Mucosa of descending colon (tissue), 3 donors: ENCODE results near the gene ABCB8. TPM values are rescaled to one million over a fixed set of nuclear protein-coding genes. Genes with fewer than 3 reads are reported as not detected.
"Not testable (repeated sequence)": the region's sequence is repeated elsewhere in the genome, so short reads cannot be mapped to it uniquely, and the experiment has no call there.

Experiments used
- ATAC-seq: fragments of 200-7000 bp; cut with Tn5 transposase; one replicate; pipeline ENCODE4 v1.9.1; 2020; ENCODE audit warnings: mild to moderate bottlenecking, moderate library complexity
- DNase-seq, 3 donors: peaks; one replicate each; pipeline ENCODE4 v3.0.0-alpha.2; 2020
- H3K36me3 ChIP-seq: fragments of 200-600 bp; one replicate; pipeline ENCODE4 v1.8.0; 2021; ENCODE audit warnings: low read depth, mild to moderate bottlenecking
- H3K4me1 ChIP-seq: fragments of 200-600 bp; one replicate; pipeline ENCODE4 v1.8.0; 2021; ENCODE audit warnings: low read depth, mild to moderate bottlenecking
- H3K4me3 ChIP-seq: fragments of 200-600 bp; one replicate; pipeline ENCODE4 v1.8.0; 2021; ENCODE audit warnings: mild to moderate bottlenecking
- H3K9me3 ChIP-seq: fragments of 200-600 bp; one replicate; pipeline ENCODE4 v1.8.0; 2021; ENCODE audit warnings: mild to moderate bottlenecking
- CTCF ChIP-seq: fragments of 200-600 bp; IDR thresholded peaks from one replicate; pipeline ENCODE4 v1.8.0; 2022; ENCODE audit warnings: antibody characterized with exemption, mild to moderate bottlenecking
- intact Hi-C, 2 donors: fragments of 100-400 bp; cut with DNase I in 1 of 2; cut with micrococcal nuclease in 1 of 2; formaldehyde crosslinking; loops; one replicate each; pipeline versions ENCODE4 v1.11.0 to v1.11.1; 2022; cut with DNase I, micrococcal nuclease
- total RNA-seq, 3 donors: library from RNA; stranded (reverse); fragmentation: NEBNext Ultra II Directional in 2 of 3; extraction: Animal tissue kit (Norgen Biotek cat#: 25700) in 2 of 3; gene quantifications; one replicate each; pipeline versions ENCODE4 v1.2.1 to v1.2.4, GENCODE V29; 2021 to 2023
- donor health status: DM: no; HTN: no; CAD: no; lungs with moderate emphysema.
- donor health status: DM: no; HTN: no; CAD: no.
- donor health status: DM: no; HTN: yes; CAD: no.

The ABCB8 gene
- total RNA-seq, 3 donors from 2014 or later = 40.1 to 44.9 (median 41.8) TPM

- intact Hi-C loops = no loop called here
- no peak overlapping the region for H3K4me3 ChIP-seq
- ATAC-seq = no peak
- H3K9me3 ChIP-seq = no peaks in the 10 kb centered on the region
- DNase-seq = no peak
- no peak for TF ChIP-seq CTCF
- peaks cover 10% of the 10 kb centered on the region for H3K4me1 ChIP-seq
- no peaks in the 10 kb centered on the region for H3K36me3 ChIP-seq
Measured at GRCh38 chr7:151009327-151010036, 18.8 kb upstream of the ABCB8 start.

GRCh38 chr7:151010037-151010306 is 18.3 kb upstream of the ABCB8 start:
- no peak for TF ChIP-seq CTCF
- no peaks in the 10 kb centered on the region for H3K36me3 ChIP-seq
- DNase-seq (no peak), ATAC-seq (no peak)
- no peaks in the 10 kb centered on the region for H3K9me3 ChIP-seq
- intact Hi-C loops = no loop called here
- peaks cover 10% of the 10 kb centered on the region for H3K4me1 ChIP-seq
- H3K4me3 ChIP-seq = no peak overlapping the region

- Histone ChIP-seq H3K4me1 (peaks cover 10% of the 10 kb centered on the region), H3K36me3 (no peaks in the 10 kb centered on the region), H3K9me3 (no peaks in the 10 kb centered on the region), H3K4me3 (no peak overlapping the region)
- no peak for TF ChIP-seq CTCF
- DNase-seq = no peak
- no peak for ATAC-seq
- intact Hi-C loops = no loop called here
Measured at GRCh38 chr7:151010307-151011096, 17.7 kb upstream of the ABCB8 start.

GRCh38 chr7:151011097-151011409 is 17.2 kb upstream of the ABCB8 start:
- Histone ChIP-seq H3K9me3 (no peaks in the 10 kb centered on the region), H3K4me1 (peaks cover 10% of the 10 kb centered on the region), H3K36me3 (no peaks in the 10 kb centered on the region), H3K4me3 (no peak overlapping the region)
- DNase-seq (no peak), ATAC-seq (no peak)
- no peak for TF ChIP-seq CTCF
- intact Hi-C loops = no loop called here

- H3K36me3 ChIP-seq, H3K9me3 ChIP-seq, intact Hi-C loops, DNase-seq, H3K4me3 ChIP-seq, ATAC-seq: not testable (repeated sequence)
- H3K4me1 ChIP-seq = peaks cover 10% of the 10 kb centered on the region
Measured at GRCh38 chr7:151011616-151012015, 16.6 kb upstream of the ABCB8 start.

- H3K4me1 ChIP-seq = peaks cover 10% of the 10 kb centered on the region
- intact Hi-C loops = no loop called here
- H3K9me3 ChIP-seq = no peaks in the 10 kb centered on the region
- no peaks in the 10 kb centered on the region for H3K36me3 ChIP-seq
- ATAC-seq (peak; percentile 79), DNase-seq (peak in 2 of 3 donors; percentile 69 to 76)
- TF ChIP-seq CTCF = no peak
- no peak overlapping the region for H3K4me3 ChIP-seq
Measured at GRCh38 chr7:151012031-151012692, 16.1 kb upstream of the ABCB8 start.
